HepG2 (cell line): ENCODE data around the gene CIROP. TPM values are rescaled to one million over a fixed set of nuclear protein-coding genes. Genes with fewer than 3 reads are reported as not detected.
A peak's percentile ranks its signal among the peaks of the same experiment; 100 is the strongest.

Source experiments
- CENPX ChIP-seq: sonication (generic); formaldehyde crosslinking; IDR thresholded peaks from 2 replicates; pipeline ENCODE4 v1.9.0; 2021; ENCODE audit warnings: mild to moderate bottlenecking, missing genetic modification reagents, moderate library complexity
- CTCF ChIP-seq: sonication (generic); formaldehyde crosslinking; IDR thresholded peaks from 2 replicates; pipeline ENCODE4 v1.5.0; 2020; ENCODE audit warnings: mild to moderate bottlenecking, missing genetic modification reagents, moderate library complexity
- HNRNPUL1 ChIP-seq: fragments of 200-400 bp; formaldehyde crosslinking; IDR thresholded peaks from 2 replicates; pipeline ENCODE4 v1.6.1; 2017; ENCODE audit warnings: low read depth, mild to moderate bottlenecking, low read length, moderate library complexity
- MIER2 ChIP-seq: IDR thresholded peaks from 2 replicates; pipeline ENCODE4 v1.6.1; 2016; ENCODE audit warnings: missing biosample characterization, missing genetic modification reagents
- PITX1 ChIP-seq: sonication (generic); formaldehyde crosslinking; IDR thresholded peaks from 2 replicates; pipeline ENCODE4 v1.5.1; 2020; ENCODE audit warnings: mild to moderate bottlenecking, missing genetic modification reagents
- SIN3B ChIP-seq: fragments of 150-350 bp; IDR thresholded peaks from 2 replicates; pipeline ENCODE4 v1.6.1; 2014; ENCODE audit warnings: low read length
- STAG1 ChIP-seq: sonication (generic); formaldehyde crosslinking; IDR thresholded peaks from 2 replicates; pipeline ENCODE4 v1.4.0; 2020; ENCODE audit warnings: missing genetic modification reagents
- TERF1 ChIP-seq: sonication (generic); formaldehyde crosslinking; IDR thresholded peaks from 2 replicates; pipeline ENCODE4 v1.8.0; 2022; ENCODE audit warnings: mild to moderate bottlenecking, missing genetic modification reagents, moderate library complexity
- ZBTB40 ChIP-seq, 2 experiments: fragments of 450-650 bp in 1 of 2; sonication (generic) in 1 of 2; formaldehyde crosslinking in 1 of 2; IDR thresholded peaks; 2 replicates each; pipeline versions ENCODE4 v1.6.1 to v1.8.0; 2016 to 2022; ENCODE audit warnings: antibody characterized with exemption in 1 of 2, mild to moderate bottlenecking in 1 of 2, missing genetic modification reagents in 1 of 2
- ZC3H13 ChIP-seq: sonication (generic); formaldehyde crosslinking; IDR thresholded peaks from 2 replicates; pipeline ENCODE4 v1.8.1; 2023; ENCODE audit warnings: mild to moderate bottlenecking, missing genetic modification reagents, moderate library complexity
- ZNF20 ChIP-seq: sonication (generic); formaldehyde crosslinking; IDR thresholded peaks from 2 replicates; pipeline ENCODE4 v1.4.0; 2020; ENCODE audit warnings: mild to moderate bottlenecking, moderate library complexity, missing genetic modification reagents
- ZNF737 ChIP-seq: sonication (generic); formaldehyde crosslinking; IDR thresholded peaks from 2 replicates; pipeline ENCODE4 v1.5.0; 2020; ENCODE audit warnings: missing genetic modification reagents, mild to moderate bottlenecking, borderline replicate concordance
- ZSCAN22 ChIP-seq: sonication (generic); formaldehyde crosslinking; IDR thresholded peaks from 2 replicates; pipeline ENCODE4 v1.4.0; 2020; ENCODE audit warnings: mild to moderate bottlenecking, missing genetic modification reagents
- polyA plus RNA-seq, 8 experiments: library from polyadenylated mRNA; depleted of rRNA in 3 of 8; stranded (reverse) in 7 of 8; unstranded in 1 of 8; fragments of >200 nt; fragmentation: Illumina TruSeq in 4 of 8; extraction: Trizol in 4 of 8; gene quantifications; 2 replicates each; pipeline versions ENCODE4 v1.2.1 to v1.2.3, GENCODE V29; 2011 to 2016; ENCODE audit warnings: low read depth in 4 of 8, missing spikeins in 1 of 8, mixed read lengths in 1 of 8; ENCODE audit not compliant: insufficient read depth in 1 of 8
- total RNA-seq, 5 experiments: library from RNA; depleted of rRNA; stranded (reverse); fragments of >200 nt; fragmentation: Illumina TruSeq; extraction: Trizol; gene quantifications; 2 replicates each; pipeline ENCODE4 v1.2.3, GENCODE V29; 2016; ENCODE audit warnings: low read depth in 1 of 5
- TF ChIP-seq, protein P1 (sequence below): sonication (generic); formaldehyde crosslinking; IDR thresholded peaks from 2 replicates; pipeline ENCODE4 v1.8.1; 2023; ENCODE audit warnings: mild to moderate bottlenecking, missing genetic modification reagents, borderline replicate concordance
- TF ChIP-seq, protein P2 (sequence below): sonication (generic); formaldehyde crosslinking; conservative IDR thresholded peaks from 2 replicates; pipeline ENCODE4 v1.4.0; 2020; ENCODE audit warnings: missing genetic modification reagents

The CIROP gene
- total and polyA plus RNA-seq, 2 of the 13 experiments (the other 11 are each of a cell fraction or from before 2014, with no cell fraction given), result 0.07 TPM; not detected in 1

- TF ChIP-seq ZBTB40 (IDR thresholded peaks at IDR 0.05), result no peak
- TF ChIP-seq ZBTB40 (CRISPR knock-in tag; IDR thresholded peaks at IDR 0.05), result no peak
- no peak for TF ChIP-seq CENPX (CRISPR knock-in tag)
- TF ChIP-seq, protein P1, sequence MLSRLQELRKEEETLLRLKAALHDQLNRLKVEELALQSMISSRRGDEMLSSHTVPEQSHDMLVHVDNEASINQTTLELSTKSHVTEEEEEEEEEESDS (CRISPR knock-in tag), result peak; percentile 65
- peak; percentile 63; the same call in 1 of the 2 replicates for TF ChIP-seq SIN3B
- TF ChIP-seq HNRNPUL1, result no peak
- no peak for TF ChIP-seq ZNF737 (CRISPR knock-in tag)
- TF ChIP-seq, protein P2, sequence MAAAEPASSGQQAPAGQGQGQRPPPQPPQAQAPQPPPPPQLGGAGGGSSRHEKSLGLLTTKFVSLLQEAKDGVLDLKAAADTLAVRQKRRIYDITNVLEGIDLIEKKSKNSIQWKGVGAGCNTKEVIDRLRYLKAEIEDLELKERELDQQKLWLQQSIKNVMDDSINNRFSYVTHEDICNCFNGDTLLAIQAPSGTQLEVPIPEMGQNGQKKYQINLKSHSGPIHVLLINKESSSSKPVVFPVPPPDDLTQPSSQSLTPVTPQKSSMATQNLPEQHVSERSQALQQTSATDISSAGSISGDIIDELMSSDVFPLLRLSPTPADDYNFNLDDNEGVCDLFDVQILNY (CRISPR knock-in tag), result peak; percentile 79
- TF ChIP-seq MIER2 (CRISPR knock-in tag), result peak; percentile 50
- TF ChIP-seq ZSCAN22 (CRISPR knock-in tag), result no peak; the same call in 1 of the 2 replicates
- TF ChIP-seq ZC3H13, result peak; percentile 98
- peak; percentile 76 for TF ChIP-seq PITX1 (CRISPR knock-in tag)
- 0 out of 2 replicates have a peak, but pooled peaks have one; percentile 28 for TF ChIP-seq ZNF20
- TF ChIP-seq STAG1 (CRISPR knock-in tag), result peak; percentile 96
- TF ChIP-seq CTCF (CRISPR knock-in tag), result peak; percentile 100
- TF ChIP-seq TERF1 (CRISPR knock-in tag), result 0 out of 2 replicates have a peak, but pooled peaks have one; percentile 64
These were observed 46.8 kb downstream of the CIROP start (continued) for GRCh38 chr14:23057757-23058653.
